HT1080 (cell line): Measurements from ENCODE around the gene PIK3CG. TPM values are rescaled to one million over a fixed set of nuclear protein-coding genes. Genes with fewer than 3 reads are reported as not detected.
"Not testable (repeated sequence)": the region's sequence is repeated elsewhere in the genome, so short reads cannot be mapped to it uniquely, and the experiment has no call there.

Experiments
- DNase-seq: peaks from one replicate; pipeline ENCODE4 v3.0.0-alpha.2; 2015; ENCODE audit warnings: low read depth
- total RNA-seq: library from RNA; depleted of rRNA; stranded (reverse); fragments of >200 nt; shearing (Covaris generic); gene quantifications from 2 replicates; pipeline ENCODE4 v1.2.3, GENCODE V29; 2014

Gene PIK3CG
- total RNA-seq, 1 experiment from 2014 or later: 1.9 TPM

- DNase-seq: no peak
These were observed 20.6 kb downstream of the PIK3CG start for GRCh38 chr7:106885652-106886051.

- no peak for DNase-seq
These were observed 22.3 kb downstream of the PIK3CG start for GRCh38 chr7:106887421-106887820.

GRCh38 chr7:106888204-106888603 lies 23.1 kb downstream of the PIK3CG start:
- no peak for DNase-seq

GRCh38 chr7:106890952-106891351 lies 25.9 kb downstream of the PIK3CG start:
- DNase-seq: no peak

- DNase-seq: peak; percentile 19
These were observed 26.7 kb downstream of the PIK3CG start for GRCh38 chr7:106891548-106892410.

GRCh38 chr7:106893591-106893990 lies 28.5 kb downstream of the PIK3CG start:
- DNase-seq: no peak

- DNase-seq: no peak
These were observed 30.3 kb downstream of the PIK3CG start for GRCh38 chr7:106895246-106895864.

GRCh38 chr7:106896231-106896630 lies 31.1 kb downstream of the PIK3CG start:
- no peak for DNase-seq

- DNase-seq: not testable (repeated sequence)
These were observed 32.5 kb downstream of the PIK3CG start for GRCh38 chr7:106897553-106897952.

GRCh38 chr7:106898967-106899366 lies 33.9 kb downstream of the PIK3CG start:
- not testable (repeated sequence) for DNase-seq

GRCh38 chr7:106901828-106902441 lies 36.9 kb downstream of the PIK3CG start:
- DNase-seq: no peak

GRCh38 chr7:106905734-106906133 lies 40.7 kb downstream of the PIK3CG start:
- DNase-seq: no peak

- DNase-seq: no peak
These were observed 46.9 kb downstream of the PIK3CG start for GRCh38 chr7:106911959-106912358.

- no peak for DNase-seq
These were observed 49.0 kb downstream of the PIK3CG start for GRCh38 chr7:106914018-106914607.

GRCh38 chr7:106915407-106915806 lies 50.3 kb downstream of the PIK3CG start:
- no peak for DNase-seq

GRCh38 chr7:106915873-106916272 lies 50.8 kb downstream of the PIK3CG start:
- DNase-seq: no peak

GRCh38 chr7:106916679-106917078 lies 51.6 kb downstream of the PIK3CG start:
- DNase-seq: no peak

- DNase-seq: no peak
These were observed 53.9 kb downstream of the PIK3CG start for GRCh38 chr7:106918991-106919390.

GRCh38 chr7:106924468-106924867 lies 59.4 kb downstream of the PIK3CG start:
- not testable (repeated sequence) for DNase-seq

GRCh38 chr7:106926892-106927291 lies 61.8 kb downstream of the PIK3CG start:
- no peak for DNase-seq

GRCh38 chr7:106927536-106927935 lies 62.5 kb downstream of the PIK3CG start:
- DNase-seq: no peak

- not testable (repeated sequence) for DNase-seq
These were observed 64.5 kb downstream of the PIK3CG start for GRCh38 chr7:106929616-106930015.
